AG09309 (cell line): Measurements from ENCODE around the gene PAM.
"Not testable (repeated sequence)": the region's sequence is repeated elsewhere in the genome, so short reads cannot be mapped to it uniquely, and the experiment has no call there.

ENCODE experiments used
- DNase-seq: peaks from one replicate; pipeline ENCODE4 v3.0.0-alpha.2; 2010; ENCODE audit warnings: low read depth
- H3K4me3 ChIP-seq: 2 replicates; pipeline ENCODE4 v1.5.1; 2011; ENCODE audit warnings: mild to moderate bottlenecking, low read depth, low read length, moderate library complexity; ENCODE audit not compliant: control insufficient read depth
- TF ChIP-seq, protein P1 (sequence below): IDR thresholded peaks from 2 replicates; pipeline ENCODE4 v1.5.1; 2011; ENCODE audit warnings: mild to moderate bottlenecking, low read depth, low read length, inconsistent platforms; ENCODE audit not compliant: insufficient read depth, control insufficient read depth; ENCODE audit errors: missing control alignments

The PAM gene

DNA sequence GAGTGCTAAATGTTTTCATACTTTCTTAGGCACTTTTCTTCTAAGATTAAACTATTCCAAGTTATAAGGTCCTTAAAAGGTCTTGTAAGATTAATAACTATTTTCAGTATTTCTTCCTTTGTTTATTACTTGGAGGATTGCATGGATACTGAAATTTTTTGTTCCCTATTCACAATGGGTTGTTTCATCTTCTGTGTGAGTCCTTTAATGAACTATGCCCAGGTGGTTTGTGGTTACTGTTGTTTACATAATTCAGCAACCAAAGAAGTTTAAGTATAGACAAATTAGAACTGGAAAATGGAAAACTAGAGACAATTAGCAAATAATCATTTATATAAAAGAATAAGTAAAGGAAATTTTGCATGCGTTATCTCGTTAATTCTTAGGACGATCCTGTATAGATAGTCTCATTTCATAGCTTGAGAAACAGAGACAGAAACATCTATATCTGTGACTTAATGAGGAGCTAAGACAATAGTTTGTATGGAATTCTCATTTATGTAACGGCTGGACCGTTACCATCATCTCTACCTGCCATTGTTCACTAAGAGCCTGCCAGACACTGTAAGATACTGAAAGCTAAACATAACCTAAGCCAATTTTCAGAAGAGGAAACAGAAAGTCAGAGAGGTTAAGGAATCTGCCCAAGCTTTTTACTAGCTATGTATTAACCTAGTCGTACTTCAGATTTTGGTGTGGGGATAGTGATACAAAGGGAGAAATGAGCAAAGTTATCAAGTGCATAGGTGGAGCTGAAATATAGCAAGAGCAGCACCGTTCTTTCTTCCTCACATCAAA lies 148.2 kb downstream of the PAM start:
- DNase-seq = no peak
- TF ChIP-seq, protein P1, sequence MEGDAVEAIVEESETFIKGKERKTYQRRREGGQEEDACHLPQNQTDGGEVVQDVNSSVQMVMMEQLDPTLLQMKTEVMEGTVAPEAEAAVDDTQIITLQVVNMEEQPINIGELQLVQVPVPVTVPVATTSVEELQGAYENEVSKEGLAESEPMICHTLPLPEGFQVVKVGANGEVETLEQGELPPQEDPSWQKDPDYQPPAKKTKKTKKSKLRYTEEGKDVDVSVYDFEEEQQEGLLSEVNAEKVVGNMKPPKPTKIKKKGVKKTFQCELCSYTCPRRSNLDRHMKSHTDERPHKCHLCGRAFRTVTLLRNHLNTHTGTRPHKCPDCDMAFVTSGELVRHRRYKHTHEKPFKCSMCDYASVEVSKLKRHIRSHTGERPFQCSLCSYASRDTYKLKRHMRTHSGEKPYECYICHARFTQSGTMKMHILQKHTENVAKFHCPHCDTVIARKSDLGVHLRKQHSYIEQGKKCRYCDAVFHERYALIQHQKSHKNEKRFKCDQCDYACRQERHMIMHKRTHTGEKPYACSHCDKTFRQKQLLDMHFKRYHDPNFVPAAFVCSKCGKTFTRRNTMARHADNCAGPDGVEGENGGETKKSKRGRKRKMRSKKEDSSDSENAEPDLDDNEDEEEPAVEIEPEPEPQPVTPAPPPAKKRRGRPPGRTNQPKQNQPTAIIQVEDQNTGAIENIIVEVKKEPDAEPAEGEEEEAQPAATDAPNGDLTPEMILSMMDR = no peak
- no peak overlapping the region for H3K4me3 ChIP-seq

DNA sequence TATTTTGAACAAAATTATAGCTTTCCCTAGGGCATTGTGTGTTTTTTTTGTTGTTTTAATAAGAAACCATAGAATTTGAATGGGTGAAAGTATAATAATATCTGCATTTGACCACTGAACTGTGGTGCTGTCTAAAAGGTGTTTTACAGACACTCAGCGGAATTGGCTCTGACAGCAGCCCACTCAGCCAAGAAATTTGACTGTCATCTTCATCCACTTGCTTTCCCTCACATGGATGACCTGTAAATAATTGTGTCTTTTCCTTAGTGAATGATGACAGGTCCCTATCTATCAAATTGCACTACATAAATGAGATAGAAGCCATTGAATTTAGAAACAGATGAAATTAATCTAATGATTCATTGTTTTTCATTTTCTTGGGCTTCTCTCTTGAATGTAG lies 150.0 kb downstream of the PAM start:
- no peak for DNase-seq
- TF ChIP-seq, protein P1 = no peak
- H3K4me3 ChIP-seq = no peak overlapping the region

DNA sequence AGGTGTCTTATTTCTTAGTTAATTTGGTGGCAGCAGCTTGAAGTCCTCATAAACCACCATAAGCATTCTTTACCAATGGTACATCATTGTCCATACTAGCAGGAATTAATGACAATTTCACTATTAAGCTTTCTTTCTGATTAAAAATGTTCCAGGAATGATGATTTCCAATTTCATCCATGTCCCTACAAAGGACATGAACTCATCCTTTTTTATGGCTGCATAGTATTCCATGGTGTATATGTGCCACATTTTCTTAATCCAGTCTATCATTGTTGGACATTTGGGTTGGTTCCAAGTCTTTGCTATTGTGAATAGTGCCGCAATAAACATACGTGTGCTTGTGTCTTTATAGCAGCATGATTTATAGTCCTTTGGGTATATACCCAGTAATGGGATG lies 152.0 kb downstream of the PAM start:
- DNase-seq, H3K4me3 ChIP-seq: not testable (repeated sequence)

DNA sequence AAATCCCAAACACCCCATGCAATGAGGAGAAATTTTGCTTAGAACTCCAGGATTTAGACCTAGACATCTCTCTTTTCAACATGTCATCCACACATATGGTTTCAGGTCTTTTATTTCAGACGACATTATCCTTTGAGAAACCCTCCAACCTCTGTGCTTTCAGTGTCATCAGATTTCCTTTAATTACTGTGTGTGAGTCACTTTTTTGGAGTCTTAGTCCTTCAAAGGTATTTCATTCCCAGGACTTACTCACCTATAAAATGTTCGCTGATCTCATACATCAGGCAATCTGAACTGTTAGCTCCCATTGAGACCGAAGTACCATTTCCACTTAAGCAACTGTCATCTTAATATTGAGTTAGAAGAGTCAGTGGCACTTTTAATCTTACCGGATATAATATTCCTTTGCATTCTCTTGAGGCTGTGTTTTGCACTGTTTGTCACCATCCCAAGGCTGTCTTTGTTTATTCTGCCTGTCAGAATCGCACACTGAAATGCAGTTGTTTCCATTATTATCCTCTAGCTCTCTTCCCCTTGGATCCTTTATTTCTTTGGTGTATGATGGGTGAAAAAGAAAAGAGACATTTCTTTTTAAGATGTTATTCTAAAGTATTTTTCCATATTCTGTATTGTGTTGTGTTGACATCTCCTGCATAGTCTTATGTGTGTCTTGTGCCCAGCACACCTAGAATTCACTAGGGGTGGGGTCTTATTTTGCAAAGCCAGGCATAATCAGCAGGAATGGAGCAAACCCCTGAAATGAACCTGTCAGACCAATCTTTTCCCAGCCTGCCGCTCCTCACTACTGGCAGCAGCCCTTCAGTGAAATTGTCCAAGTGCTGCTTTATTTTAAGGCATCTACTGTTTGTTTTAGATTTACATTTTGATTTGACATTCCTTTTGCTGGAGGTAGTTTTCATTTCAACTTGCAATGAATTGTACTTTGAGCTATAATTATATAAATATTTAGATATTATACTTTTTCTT lies 155.4 kb downstream of the PAM start:
- TF ChIP-seq, protein P1 = no peak
- no peak overlapping the region for H3K4me3 ChIP-seq
- peak; percentile 32 for DNase-seq

DNA sequence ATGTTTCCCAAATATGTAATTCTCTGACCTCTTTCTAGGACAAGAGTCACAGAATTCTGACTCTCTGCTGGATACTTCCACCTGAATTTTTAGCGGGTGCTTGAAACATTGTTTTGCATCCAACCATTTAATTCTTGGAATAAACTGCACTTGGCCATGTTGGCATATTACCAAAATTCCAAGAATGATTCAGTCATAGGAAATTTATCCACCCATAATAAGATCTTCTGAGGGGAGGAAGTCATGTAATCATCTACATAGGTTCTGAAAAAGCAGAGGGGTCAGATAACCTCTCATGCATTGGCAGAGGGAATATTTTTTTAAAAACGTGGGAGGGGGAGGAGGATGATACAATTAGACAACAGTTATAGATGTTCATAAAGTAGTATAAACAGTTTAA lies 156.9 kb downstream of the PAM start:
- TF ChIP-seq, protein P1 = no peak
- no peak overlapping the region for H3K4me3 ChIP-seq
- DNase-seq = peak; percentile 37

DNA sequence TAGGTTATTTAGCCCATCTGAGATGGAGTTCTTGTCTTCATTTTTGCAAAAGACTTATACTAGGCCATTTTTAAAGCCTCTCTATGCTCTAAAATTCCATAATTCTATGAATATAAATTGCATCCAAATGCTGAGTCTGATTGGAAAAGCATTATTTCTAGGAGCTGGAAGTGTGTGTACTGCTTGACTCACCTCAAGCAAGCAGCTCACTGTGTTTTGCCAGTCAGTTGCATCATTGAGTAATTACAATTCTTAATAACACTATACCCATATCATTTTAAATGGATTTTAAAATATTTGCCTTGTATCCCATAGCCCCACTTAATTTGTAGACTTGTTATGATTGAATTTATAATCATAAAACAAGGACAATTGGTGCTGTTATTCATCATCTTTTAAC lies 161.0 kb downstream of the PAM start:
- H3K4me3 ChIP-seq = no peak overlapping the region
- no peak for DNase-seq
- TF ChIP-seq, protein P1 = no peak
